H1 (cell line): Measurements from ENCODE around the gene ADAMTS17. TPM values are rescaled to one million over a fixed set of nuclear protein-coding genes. Genes with fewer than 3 reads are reported as not detected.

Experiments used
- ASH2L ChIP-seq: fragments of 200-600, 300-600 bp; sonication (generic); IDR thresholded peaks from one replicate; pipeline ENCODE4 v1.7.1; 2017; ENCODE audit warnings: low read length
- CTCF ChIP-seq, 3 experiments: IDR thresholded peaks; 1 replicate in 2 of 3; 2 replicates in 1 of 3; pipeline versions ENCODE4 v1.5.1 to v1.6.1; 2011; ENCODE audit warnings: low read length in 3 of 3, mild to moderate bottlenecking in 3 of 3, inconsistent platforms in 2 of 3, low read depth in 1 of 3, moderate library complexity in 1 of 3; ENCODE audit not compliant: insufficient read depth in 1 of 3; ENCODE audit errors: control extremely low read depth in 1 of 3
- JUND ChIP-seq: IDR thresholded peaks from 2 replicates; pipeline ENCODE4 v1.6.1; 2011; ENCODE audit warnings: mild to moderate bottlenecking, improper control_type of control experiment, low read length
- SAP30 ChIP-seq: fragments of 300-600 bp; sonication (generic); IDR thresholded peaks from 2 replicates; pipeline ENCODE4 v1.7.1; 2012; ENCODE audit warnings: low read length, moderate library complexity, mild to moderate bottlenecking, inconsistent platforms; ENCODE audit not compliant: insufficient read depth, insufficient replicate concordance
- SIRT6 ChIP-seq: IDR thresholded peaks from one replicate; pipeline ENCODE4 v1.7.1; 2012; ENCODE audit warnings: low read length, inconsistent platforms
- polyA plus RNA-seq, 7 experiments: library from polyadenylated mRNA; depleted of rRNA in 3 of 7; stranded (reverse) in 5 of 7; unstranded in 2 of 7; fragments of >200 nt in 5 of 7; fragments of 200-250 nt in 2 of 7; gene quantifications; 1 replicate in 5 of 7; 2 replicates in 1 of 7; 4 replicates in 1 of 7; pipeline versions ENCODE4 v1.2.1 to v1.2.3, GENCODE V29; 2011 to 2013; ENCODE audit warnings: missing spikeins in 2 of 7, mixed read lengths in 2 of 7
- total RNA-seq: library from RNA; stranded (reverse); fragmentation: NEBNext Ultra II Directional; extraction: Animal tissue kit (Norgen Biotek cat#: 25700); gene quantifications from 2 replicates; pipeline ENCODE4 v1.2.1, GENCODE V29; 2021

ADAMTS17 gene
- total and polyA plus RNA-seq, 2 of the 8 experiments (the other 6 are each of a cell fraction or from before 2014, with no cell fraction given), result 0.51 to 1.7 TPM

DNA sequence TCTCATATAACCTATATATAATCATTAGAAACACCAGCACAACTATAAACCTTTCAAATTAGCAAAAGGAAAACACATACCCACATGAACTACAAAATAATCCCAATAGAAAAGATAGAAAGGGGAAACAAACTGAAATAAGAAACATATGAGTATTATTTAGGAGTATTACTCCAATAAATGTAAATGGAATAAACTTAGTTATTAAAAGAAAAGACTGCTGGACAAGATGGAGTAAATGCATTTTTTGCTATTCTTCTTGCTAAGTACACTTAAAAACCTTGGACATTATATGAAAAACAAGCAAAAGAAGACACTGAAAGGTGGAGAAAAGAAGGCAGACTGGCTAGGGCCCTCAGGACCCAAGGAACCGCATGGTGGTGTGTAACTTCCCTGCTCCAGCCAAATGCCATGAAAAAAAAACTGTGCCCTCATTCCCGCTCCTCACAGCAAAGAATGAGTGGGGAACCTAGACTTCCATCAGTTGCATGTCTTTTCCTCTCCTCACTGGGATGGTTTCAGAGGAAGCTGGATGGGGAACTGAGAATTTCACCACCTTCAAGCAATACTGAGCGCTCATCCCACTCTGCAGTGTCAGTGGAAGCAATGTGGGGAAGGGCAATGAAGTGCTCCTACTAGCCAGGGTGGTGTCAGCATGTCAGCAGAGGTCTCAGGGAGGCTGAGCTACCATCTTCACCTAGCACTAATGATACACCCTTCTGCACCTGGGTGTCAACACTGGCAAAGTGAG is 43.7 kb upstream of the ADAMTS17 start (continued):
- no peak for TF ChIP-seq CTCF (IDR thresholded peaks at IDR 0.05; ENCODE audit: control extremely low read depth in 1 of 3, insufficient read depth in 1 of 3, low read depth in 1 of 3, low read length in 3 of 3)
- no peak for TF ChIP-seq SAP30
- no peak for TF ChIP-seq ASH2L
- TF ChIP-seq JUND, result no peak
- TF ChIP-seq SIRT6, result no peak
